Heart left ventricle (tissue), 16 donors: Measurements from ENCODE around the gene GJB2. TPM values are rescaled to one million over a fixed set of nuclear protein-coding genes. Genes with fewer than 3 reads are reported as not detected.

Experiments used
- ATAC-seq, 4 donors: fragments of 200-7000 bp; cut with Tn5 transposase; one replicate each; pipeline ENCODE4 v1.9.1; 2020 to 2022; ENCODE audit warnings: moderate library complexity in 4 of 4, mild to moderate bottlenecking in 3 of 4, moderate number of reproducible peaks in 1 of 4
- DNase-seq, 5 donors: peaks; one replicate each; pipeline ENCODE4 v3.0.0-alpha.2; 2020
- H3K27ac ChIP-seq, 12 donors: fragments of 200-600 bp; sonication (generic) in 4 of 12; one replicate each; pipeline versions ENCODE4 v1.5.0 to v1.8.0; 2016 to 2022; ENCODE audit warnings: mild to moderate bottlenecking in 2 of 12
- H3K27me3 ChIP-seq, 9 donors: fragments of 200-600 bp; sonication (generic) in 2 of 9; one replicate each; pipeline versions ENCODE4 v1.5.1 to v1.8.0; 2016 to 2022; ENCODE audit warnings: mild to moderate bottlenecking in 3 of 9
- H3K36me3 ChIP-seq, 9 donors: fragments of 200-600 bp; sonication (generic) in 2 of 9; one replicate each; pipeline versions ENCODE4 v1.5.0 to v1.8.0; 2018 to 2022; ENCODE audit warnings: mild to moderate bottlenecking in 2 of 9
- H3K4me1 ChIP-seq, 12 donors: fragments of 200-600 bp; sonication (generic) in 4 of 12; one replicate each; pipeline versions ENCODE4 v1.5.0 to v1.8.0; 2016 to 2022; ENCODE audit warnings: mild to moderate bottlenecking in 3 of 12
- H3K4me3 ChIP-seq, 12 donors: fragments of 200-600 bp; sonication (generic) in 4 of 12; one replicate each; pipeline versions ENCODE4 v1.5.0 to v1.8.0; 2017 to 2022; ENCODE audit warnings: mild to moderate bottlenecking in 9 of 12, moderate library complexity in 4 of 12
- H3K9me3 ChIP-seq, 12 donors: fragments of 200-600 bp; sonication (generic) in 4 of 12; one replicate each; pipeline versions ENCODE4 v1.5.0 to v1.8.0; 2016 to 2022; ENCODE audit warnings: mild to moderate bottlenecking in 1 of 12
- POLR2A ChIP-seq, 2 donors: fragments of 450-650 bp; IDR thresholded peaks; one replicate each; pipeline ENCODE4 v1.6.1; 2017; ENCODE audit warnings: antibody characterized with exemption in 2 of 2, mild to moderate bottlenecking in 2 of 2, moderate library complexity in 2 of 2
- WGBS, 4 donors: extraction: QIAGEN DNeasy Blood & Tissue Kit in 2 of 4; methylation state at CpG; one replicate each; pipeline versions ENCODE4 v1.1.5 to v1.1.7; 2013 to 2018; 5-methylcytosine and 5-hydroxymethylcytosine counted together
- intact Hi-C, 10 donors: fragments of 100-400 bp; cut with DNase I; formaldehyde crosslinking; loops; one replicate each; pipeline versions ENCODE4 v1.11.1 to v1.14.2; 2022
- polyA plus RNA-seq, 2 donors: library from polyadenylated mRNA; stranded (reverse); fragments of 200-250 nt; gene quantifications; one replicate each; pipeline ENCODE4 v1.2.3, GENCODE V29; 2013
- total RNA-seq, 9 donors: library from RNA; depleted of rRNA in 2 of 9; stranded (reverse); fragments of >200 nt in 2 of 9; fragmentation: NEBNext Ultra II Directional in 3 of 9; extraction: Animal tissue kit (Norgen Biotek cat#: 25700) in 3 of 9; gene quantifications; one replicate each; pipeline versions ENCODE4 v1.1.0 to v1.2.4, GENCODE V29; 2016 to 2023
- TF ChIP-seq, protein P1 (sequence below), 12 donors: fragments of 200-600 bp; sonication (generic) in 4 of 12; IDR thresholded peaks; one replicate each; pipeline versions ENCODE4 v1.5.0 to v1.8.0; 2018 to 2022; ENCODE audit warnings: antibody characterized with exemption in 12 of 12, mild to moderate bottlenecking in 5 of 12
- donor health status: ischemic (EF 13 %, LVEDD 7.1; RV severe dilation, severe dysfunction).
- donor health status: healthy with polysubstance abuse.
- donor health status: DM: no; HTN: yes; CAD: no.
- donor health status: DM: no; HTN: no; CAD: no.
- donor health status: ischemic (EF 25% LVEDD 6.9; RV normal size, moderate dysfunction).
- donor health status: ischemic (EF 25% LVEDD 5.7; RV mildly dilated, moderate dysfunction).
- donor health status: healthy.
- donor health status: DM: yes; HTN: yes; CAD: no.
- donor health status: ischemic (EF 35%, LVEDD 5.7; RV mildly dilated, moderate dysfunction).
- donor health status: nonischemic (EF 11% LVEDD 7.7; RV severe dilation, severe dysfunction).
- donor health status: DM: yes; HTN: yes; CAD: no.
- donor health status: PGD.
- donor health status: ischemic (EF 29% LVEDD 5.4; RV normal size, mild dysfunction).
- donor health status: nonischemic (EF 23%, LVEDD 6.1; RV moderate dilation, normal function).

GJB2 gene
- total and polyA plus RNA-seq, 11 donors = 0.10 to 2.0 (median 0.26) TPM; not detected in 1

DNA sequence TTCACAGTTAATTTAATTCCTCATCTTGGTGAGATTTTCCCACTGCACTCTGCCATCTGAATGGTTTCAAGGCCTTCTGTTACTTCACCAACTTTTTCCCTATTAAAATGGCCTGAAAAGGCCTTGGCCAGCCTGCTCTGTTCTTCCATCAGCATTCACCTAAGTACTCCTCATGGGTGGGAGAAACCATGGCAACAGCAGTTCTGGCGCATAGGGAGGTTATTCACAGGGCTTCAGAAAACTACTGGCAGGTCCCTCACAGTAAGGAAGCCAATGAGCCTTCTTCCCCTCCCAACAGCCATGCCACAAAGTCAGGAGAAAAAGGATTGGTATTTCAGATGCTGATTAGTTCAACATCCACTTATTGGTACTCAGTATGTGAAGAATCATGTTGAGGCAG, 17.2 kb upstream of the GJB2 start:
- DNase-seq = no peak
- no peaks in the 10 kb centered on the region for H3K36me3 ChIP-seq
- no peak for ATAC-seq
- H3K4me3 ChIP-seq = no peak overlapping the region
- no peaks in the 10 kb centered on the region for H3K4me1 ChIP-seq
- peaks cover 0 to 15% (median 4%) of the 10 kb centered on the region in 9 donors for H3K27me3 ChIP-seq
- intact Hi-C loops = loop anchor here in 1 of 10 donors (10.0 kb wide), 1 partner anchor 715 kb away; no protein-coding TSS in a partner anchor
- WGBS, 4 donors = 70 to 100% (median 76%) methylated on average over 1 of the region's 1 CpG
- H3K9me3 ChIP-seq = peaks cover 0 to 16% (median 0%) of the 10 kb centered on the region in 12 donors
- no peak for TF ChIP-seq POLR2A (IDR thresholded peaks at IDR 0.05)
- TF ChIP-seq, protein P1, sequence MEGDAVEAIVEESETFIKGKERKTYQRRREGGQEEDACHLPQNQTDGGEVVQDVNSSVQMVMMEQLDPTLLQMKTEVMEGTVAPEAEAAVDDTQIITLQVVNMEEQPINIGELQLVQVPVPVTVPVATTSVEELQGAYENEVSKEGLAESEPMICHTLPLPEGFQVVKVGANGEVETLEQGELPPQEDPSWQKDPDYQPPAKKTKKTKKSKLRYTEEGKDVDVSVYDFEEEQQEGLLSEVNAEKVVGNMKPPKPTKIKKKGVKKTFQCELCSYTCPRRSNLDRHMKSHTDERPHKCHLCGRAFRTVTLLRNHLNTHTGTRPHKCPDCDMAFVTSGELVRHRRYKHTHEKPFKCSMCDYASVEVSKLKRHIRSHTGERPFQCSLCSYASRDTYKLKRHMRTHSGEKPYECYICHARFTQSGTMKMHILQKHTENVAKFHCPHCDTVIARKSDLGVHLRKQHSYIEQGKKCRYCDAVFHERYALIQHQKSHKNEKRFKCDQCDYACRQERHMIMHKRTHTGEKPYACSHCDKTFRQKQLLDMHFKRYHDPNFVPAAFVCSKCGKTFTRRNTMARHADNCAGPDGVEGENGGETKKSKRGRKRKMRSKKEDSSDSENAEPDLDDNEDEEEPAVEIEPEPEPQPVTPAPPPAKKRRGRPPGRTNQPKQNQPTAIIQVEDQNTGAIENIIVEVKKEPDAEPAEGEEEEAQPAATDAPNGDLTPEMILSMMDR (IDR thresholded peaks at IDR 0.05) = no peak
- no peak overlapping the region for H3K27ac ChIP-seq

DNA sequence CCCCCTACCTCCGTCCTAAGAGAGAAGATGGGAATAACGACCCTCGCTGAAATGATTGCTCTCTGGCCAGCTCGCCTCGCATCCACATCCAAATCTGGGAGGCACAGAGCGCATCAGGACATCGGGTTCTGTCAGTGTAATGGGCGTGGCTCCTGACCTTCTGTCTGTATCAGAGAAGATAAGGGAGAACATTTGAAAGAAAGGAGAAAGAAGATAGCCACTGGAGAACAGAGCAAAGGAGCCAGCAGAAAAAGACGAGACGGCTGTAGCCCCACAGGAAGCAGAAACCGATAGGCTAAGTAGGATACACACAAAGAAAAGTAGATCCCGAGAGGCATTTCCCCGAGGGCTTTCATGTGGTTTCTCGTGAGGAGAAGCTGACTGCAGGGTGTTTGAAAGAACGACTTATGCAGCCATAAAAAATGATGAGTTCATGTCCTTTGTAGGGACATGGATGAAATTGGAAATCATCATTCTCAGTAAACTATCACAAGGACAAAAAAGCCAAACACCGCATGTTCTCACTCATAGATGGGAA, 14.0 kb upstream of the GJB2 start:
- H3K27ac ChIP-seq = no peak overlapping the region
- H3K9me3 ChIP-seq = peaks cover 0 to 11% (median 4%) of the 10 kb centered on the region in 12 donors
- no peaks in the 10 kb centered on the region for H3K4me1 ChIP-seq
- no peak overlapping the region for H3K4me3 ChIP-seq
- no peaks in the 10 kb centered on the region for H3K36me3 ChIP-seq
- WGBS, 4 donors = 59 to 68% (median 64%) methylated on average over 16 of the region's 16 CpGs
- ATAC-seq = no peak
- intact Hi-C loops = loop anchor here in 1 of 10 donors (10.0 kb wide), 1 partner anchor 718 kb away; no protein-coding TSS in a partner anchor
- peaks cover 0 to 20% (median 4%) of the 10 kb centered on the region in 9 donors for H3K27me3 ChIP-seq
- no peak for DNase-seq
- TF ChIP-seq POLR2A (IDR thresholded peaks at IDR 0.05) = no peak
- TF ChIP-seq, protein P1 (IDR thresholded peaks at IDR 0.05) = no peak

DNA sequence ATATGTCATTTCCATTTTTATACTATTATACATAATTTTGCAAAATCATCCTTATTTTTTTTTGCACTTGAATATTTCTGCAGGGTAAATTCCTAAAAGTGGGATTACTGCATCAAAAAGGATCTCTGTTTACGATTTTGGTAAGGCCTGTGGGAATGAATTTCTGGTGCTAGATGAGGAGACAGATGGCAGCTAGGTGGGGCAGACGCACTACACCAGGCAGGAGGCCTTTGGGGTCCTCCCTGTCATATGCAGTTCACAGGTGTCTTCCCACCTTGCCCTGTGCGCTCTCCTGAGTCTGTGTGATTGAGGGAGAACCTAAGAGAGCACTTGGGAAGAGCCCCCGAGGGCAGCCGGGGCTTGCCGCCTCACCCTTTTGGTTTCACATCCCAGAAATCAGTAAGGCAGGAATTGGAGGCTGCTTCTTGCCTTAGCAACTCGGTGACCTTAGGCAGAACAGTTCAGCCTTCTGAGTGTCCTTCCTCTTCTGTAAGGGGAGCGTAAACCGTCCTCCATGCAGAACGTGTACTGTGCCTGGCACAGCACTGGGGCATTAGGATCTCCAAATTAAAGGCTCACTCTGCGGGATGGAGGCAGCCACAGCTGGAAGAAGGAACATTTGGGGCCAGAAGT, 13.4 kb upstream of the GJB2 start:
- intact Hi-C loops = loop anchor here in 1 of 10 donors (10.0 kb wide), 1 partner anchor 719 kb away; no protein-coding TSS in a partner anchor
- DNase-seq (no peak), ATAC-seq (no peak)
- Histone ChIP-seq H3K4me3 (no peak overlapping the region), H3K9me3 (peaks cover 0 to 17% (median 8%) of the 10 kb centered on the region in 12 donors), H3K4me1 (no peaks in the 10 kb centered on the region), H3K27me3 (peaks cover 0 to 20% (median 4%) of the 10 kb centered on the region in 9 donors), H3K27ac (no peak overlapping the region), H3K36me3 (no peaks in the 10 kb centered on the region)
- TF ChIP-seq, protein P1 (IDR thresholded peaks at IDR 0.05) = no peak
- TF ChIP-seq POLR2A (IDR thresholded peaks at IDR 0.05) = no peak
- WGBS, 4 donors = 70 to 84% (median 78%) methylated on average over 10 to 11 of the region's 11 CpGs

DNA sequence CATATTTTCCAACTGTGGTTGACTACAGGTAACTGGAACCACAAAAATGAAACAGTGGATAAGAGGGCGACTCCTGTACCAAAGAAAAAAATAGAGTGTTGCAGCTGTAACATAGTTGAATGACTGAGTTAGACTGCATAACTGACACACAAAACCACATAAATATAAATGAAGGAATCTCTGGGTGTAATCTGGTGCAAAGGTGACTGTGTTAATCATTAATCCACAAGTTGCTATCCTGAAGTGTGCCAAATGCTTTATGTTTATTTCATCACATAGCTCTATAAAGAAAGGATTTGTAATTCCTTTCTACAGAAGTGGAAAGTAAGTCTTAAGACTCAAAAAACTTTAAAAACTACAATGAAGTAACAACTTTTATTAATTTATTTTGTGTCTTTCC, 6.0 kb upstream of the GJB2 start:
- peaks cover 2 to 39% (median 15%) of the 10 kb centered on the region in 9 donors for H3K27me3 ChIP-seq
- TF ChIP-seq, protein P1 (IDR thresholded peaks at IDR 0.05) = no peak
- no peak for TF ChIP-seq POLR2A (IDR thresholded peaks at IDR 0.05)
- H3K27ac ChIP-seq = no peak overlapping the region
- WGBS, 4 donors = 76 to 91% (median 87%) methylated on average over 1 of the region's 1 CpG
- intact Hi-C loops = loop anchor here in 8 of 10 donors (2.0 to 10.0 kb wide), 6 partner anchors 286 to 726 kb away; no protein-coding TSS in a partner anchor
- ATAC-seq = no peak
- peaks cover 0 to 21% (median 8%) of the 10 kb centered on the region in 12 donors for H3K9me3 ChIP-seq
- DNase-seq = no peak
- peaks cover 0 to 8% (median 3%) of the 10 kb centered on the region in 12 donors for H3K4me1 ChIP-seq
- H3K36me3 ChIP-seq = no peaks in the 10 kb centered on the region
- no peak overlapping the region for H3K4me3 ChIP-seq
